ENCODE results near the gene MSANTD3.

MSANTD3 gene

DNA sequence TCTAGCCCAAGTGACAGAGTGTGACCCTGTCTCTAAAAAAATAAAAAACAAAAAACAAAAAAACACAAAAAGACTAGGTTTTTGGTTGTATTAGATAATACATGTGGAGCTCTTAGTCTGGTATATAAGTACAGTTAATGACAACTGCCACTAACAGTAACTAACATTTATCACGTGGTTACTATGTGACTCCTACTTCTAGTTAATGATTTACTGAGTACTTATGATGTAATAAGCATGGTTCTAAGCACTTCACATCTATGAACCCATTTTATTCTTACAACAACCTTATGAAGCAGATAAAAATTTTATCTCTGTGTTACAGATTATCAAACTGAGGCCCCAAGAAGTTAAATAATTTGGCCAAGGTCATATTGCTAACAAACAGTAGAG lies 39.9 kb downstream of the MSANTD3 start:
- no peak for DNase-seq

- DNase-seq = no peak
Measured at GRCh38 chr9:100468041-100468440, 41.1 kb downstream of the MSANTD3 start.

GRCh38 chr9:100472268-100472667 lies 45.3 kb downstream of the MSANTD3 start:
- no peak for DNase-seq

DNA sequence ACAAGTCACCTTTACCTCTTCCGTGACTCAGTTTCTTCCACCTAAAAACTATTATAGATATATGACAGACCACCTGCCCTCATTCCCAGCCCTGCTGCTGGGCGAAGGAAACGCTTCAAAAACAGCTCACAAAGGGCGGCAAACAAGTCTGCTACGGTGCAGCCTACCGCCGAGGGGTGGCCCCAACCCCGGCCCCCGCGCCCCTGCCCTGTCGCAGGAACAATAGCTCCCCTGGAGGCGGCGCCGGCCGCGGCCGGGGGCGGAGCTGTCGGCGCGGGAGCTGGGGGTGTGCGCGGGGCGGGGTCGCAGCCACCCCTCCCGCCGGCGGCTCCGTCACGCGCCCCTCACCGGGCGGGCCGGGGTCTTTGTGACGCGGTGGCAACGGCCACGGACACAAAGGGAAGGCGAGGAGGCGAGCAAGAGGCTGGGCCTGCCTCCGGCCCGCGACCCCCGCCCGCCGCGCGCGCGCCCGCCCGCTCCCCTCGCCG lies 45.9 kb downstream of the MSANTD3 start, which contains the start of gene TMEFF1:
TMEFF1 (plus strand) TSS at position 362 of the 488 bp plus-strand sequence. CDS start 396 bp downstream, outside the sequence.
- peak; percentile 22 for DNase-seq

DNA sequence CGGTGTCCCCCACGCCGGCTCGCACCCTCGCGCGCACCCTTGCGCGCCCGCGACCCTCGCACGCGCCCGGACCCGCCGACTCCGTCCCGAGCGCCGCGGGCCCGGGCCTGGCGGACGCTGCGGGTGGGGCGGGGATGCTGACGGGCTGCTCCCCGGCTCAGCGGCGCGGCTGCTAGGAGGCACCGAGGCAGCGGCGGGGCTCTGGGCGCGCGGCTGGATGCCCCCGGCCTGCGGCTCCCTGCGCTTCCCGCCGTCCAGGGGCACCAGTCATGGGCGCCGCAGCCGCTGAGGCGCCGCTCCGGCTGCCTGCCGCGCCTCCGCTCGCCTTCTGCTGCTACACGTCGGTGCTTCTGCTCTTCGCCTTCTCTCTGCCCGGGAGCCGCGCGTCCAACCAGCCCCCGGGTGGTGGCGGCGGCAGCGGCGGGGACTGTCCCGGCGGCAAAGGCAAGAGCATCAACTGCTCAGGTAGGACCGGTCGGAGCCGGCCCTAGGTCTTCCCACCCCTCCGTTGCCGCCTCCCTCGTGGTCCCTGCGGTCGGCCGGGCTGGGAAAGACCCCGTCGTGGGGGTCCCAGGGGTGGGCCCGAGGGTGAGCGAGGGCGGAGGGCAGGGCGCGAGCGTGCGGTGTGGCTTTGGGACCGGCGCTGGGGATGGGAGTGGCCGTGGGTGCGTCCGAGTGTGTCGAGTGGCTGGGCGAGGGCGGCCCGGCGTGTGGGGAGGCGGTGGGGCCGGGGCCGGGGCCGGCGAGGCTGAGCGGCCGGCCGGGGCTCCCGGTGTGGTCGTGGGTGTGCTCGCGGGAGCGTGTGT lies 46.5 kb downstream of the MSANTD3 start:
- peak; percentile 10 for DNase-seq

DNA sequence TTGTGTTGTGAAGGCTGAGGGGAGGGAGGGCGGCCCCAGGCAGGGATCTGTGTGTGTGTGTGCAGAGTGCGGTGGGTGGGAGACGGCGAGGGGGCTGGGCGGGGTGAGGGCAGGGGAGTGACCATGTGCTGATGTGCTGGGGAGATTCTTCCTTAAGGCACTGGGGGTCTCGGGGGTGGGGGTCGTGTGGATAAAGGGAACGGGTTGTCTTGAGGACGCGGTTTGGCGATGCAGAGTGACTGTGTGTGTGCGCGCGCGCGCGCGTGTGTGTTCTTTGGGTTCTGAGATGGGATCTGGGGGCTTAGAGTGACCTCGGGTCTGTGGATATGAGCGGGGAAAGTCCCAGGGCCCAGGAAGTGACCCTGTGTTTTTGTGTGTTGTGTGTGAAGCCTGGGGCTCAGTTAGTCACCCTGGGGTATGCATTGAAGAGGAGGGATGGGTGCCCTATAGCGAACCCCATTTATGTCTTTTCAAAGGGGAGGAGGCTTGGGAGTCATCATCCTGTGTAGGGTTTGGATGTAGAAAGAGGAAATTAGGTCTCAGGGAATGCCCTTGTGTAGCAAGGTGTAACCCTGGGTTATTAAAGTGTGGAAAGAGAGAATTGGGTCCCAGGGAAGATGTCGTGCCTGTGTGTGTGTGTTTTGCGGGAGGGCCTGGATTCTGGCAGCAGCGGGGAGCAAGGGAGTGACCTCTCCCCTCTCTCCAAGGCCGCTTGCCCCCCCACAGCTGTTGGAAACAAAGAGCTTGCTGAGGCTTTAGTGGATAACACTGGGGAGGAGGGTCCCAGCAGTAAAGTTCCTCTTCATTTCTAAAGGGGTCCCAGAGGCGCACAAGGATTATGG lies 47.4 kb downstream of the MSANTD3 start:
- no peak for DNase-seq

DNA sequence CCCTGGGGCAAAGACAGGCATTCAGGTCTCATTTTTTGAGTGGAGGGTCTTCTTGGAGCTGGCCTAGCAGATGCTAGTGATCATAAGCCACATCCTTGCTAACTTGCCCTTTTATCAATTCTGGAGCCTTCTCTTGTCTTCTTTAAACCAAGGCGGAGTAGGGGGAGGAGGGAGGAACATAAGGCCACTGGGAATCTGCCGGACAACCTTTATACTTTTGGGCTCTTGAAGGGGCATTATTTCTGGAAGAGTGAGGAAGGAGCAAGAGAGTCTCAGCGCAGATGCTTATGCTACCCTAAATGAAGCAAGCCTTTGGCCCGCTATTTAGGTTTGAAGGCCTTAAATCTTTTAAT lies 48.0 kb downstream of the MSANTD3 start:
- no peak for DNase-seq

DNA sequence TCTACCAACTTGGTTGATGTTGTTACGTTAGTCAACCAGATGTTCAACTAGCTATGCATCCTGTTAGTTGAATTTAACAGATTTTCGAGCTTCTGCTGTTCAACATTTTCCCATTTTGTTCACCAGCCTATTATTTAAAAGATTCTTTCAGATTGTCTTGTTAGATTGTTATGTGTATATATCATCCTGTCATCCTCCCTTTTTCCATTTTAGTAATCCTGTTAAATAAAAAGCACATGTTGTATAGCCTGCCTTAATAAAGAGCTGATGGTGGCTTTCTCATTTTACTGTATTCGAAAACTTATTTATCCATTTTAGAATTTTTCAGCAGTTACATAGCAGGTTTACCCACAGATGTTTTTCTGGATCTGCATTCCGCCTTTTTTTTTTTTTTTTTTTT lies 50.3 kb downstream of the MSANTD3 start:
- no peak for DNase-seq

GRCh38 chr9:100478192-100478591 lies 51.2 kb downstream of the MSANTD3 start:
- no peak for DNase-seq

DNA sequence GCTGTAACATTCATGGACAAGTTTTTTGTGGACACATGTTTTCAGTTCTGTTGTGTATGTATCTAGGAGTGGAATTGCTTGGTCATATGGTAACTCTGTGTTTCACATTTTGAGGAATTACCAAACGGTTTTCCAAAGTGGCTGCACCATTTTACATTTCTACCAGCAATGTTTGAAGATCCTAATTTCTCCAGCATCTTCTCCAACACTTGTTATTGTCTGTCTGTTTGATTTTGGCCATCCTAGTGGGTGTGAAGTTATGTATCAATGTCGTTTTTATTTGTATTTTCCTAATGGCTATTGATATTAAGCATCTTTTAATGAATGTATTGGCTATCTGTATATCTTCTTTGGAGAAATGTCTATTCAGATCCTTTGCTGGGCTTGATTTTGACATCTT lies 52.9 kb downstream of the MSANTD3 start:
- no peak for DNase-seq

GRCh38 chr9:100485196-100485595 lies 58.3 kb downstream of the MSANTD3 start:
- DNase-seq = no peak

- no peak for DNase-seq
Measured at GRCh38 chr9:100486479-100487176, 59.7 kb downstream of the MSANTD3 start.

- DNase-seq = no peak
Measured at GRCh38 chr9:100488177-100488576, 61.2 kb downstream of the MSANTD3 start.

GRCh38 chr9:100489836-100490235 lies 62.9 kb downstream of the MSANTD3 start:
- DNase-seq = no peak

- DNase-seq = no peak
Measured at GRCh38 chr9:100492952-100493351, 66.0 kb downstream of the MSANTD3 start.

GRCh38 chr9:100498592-100498991 lies 71.6 kb downstream of the MSANTD3 start:
- no peak for DNase-seq

GRCh38 chr9:100499460-100499859 lies 72.5 kb downstream of the MSANTD3 start:
- DNase-seq = no peak

DNA sequence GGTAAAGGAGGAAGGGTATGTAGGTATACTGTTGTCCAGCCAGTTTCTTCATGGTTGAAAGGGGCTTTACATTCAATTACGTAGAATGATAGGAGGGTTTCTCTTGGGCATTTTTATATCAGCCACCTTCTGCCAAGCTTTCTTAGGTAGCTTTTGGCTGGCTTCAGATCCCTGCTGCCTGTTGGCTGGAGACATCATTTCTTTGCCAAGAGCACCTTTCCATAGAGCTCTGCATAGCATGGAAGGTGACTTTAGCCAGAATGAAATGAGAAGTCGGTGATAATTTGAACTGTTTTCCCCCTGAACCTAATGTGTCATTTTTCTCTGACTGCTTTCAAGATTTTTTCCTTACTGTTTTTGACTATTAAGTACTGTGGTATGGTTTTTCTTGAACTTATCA lies 72.9 kb downstream of the MSANTD3 start:
- no peak for DNase-seq
